B cell (primary cell): ENCODE measurements around the gene TAF1. TPM values are rescaled to one million over a fixed set of nuclear protein-coding genes. Genes with fewer than 3 reads are reported as not detected.

Experiments used
- ATAC-seq: fragments of 200-7000 bp; cut with Tn5 transposase; one replicate; pipeline ENCODE4 v1.10.0; 2021; ENCODE audit warnings: low read depth, mild to moderate bottlenecking, moderate number of reproducible peaks, moderate library complexity
- CTCF ChIA-PET: fragments of 350-600 bp; sonication (Branson Sonifier 250); formaldehyde crosslinking; loops from one replicate; lab custom pipeline; 2021; ENCODE audit warnings: antibody characterized with exemption, inconsistent platforms; lab: Charles Lee
- POLR2A ChIA-PET: fragments of 350-600 bp; sonication (Branson Sonifier 250); formaldehyde crosslinking; loops from one replicate; lab custom pipeline; 2021; ENCODE audit warnings: antibody characterized with exemption; lab: Charles Lee
- DNase-seq: peaks from one replicate; pipeline ENCODE4 v3.0.0; 2013
- H2AFZ ChIP-seq: 2 replicates; pipeline ENCODE4 v1.6.1; 2012; ENCODE audit warnings: mild to moderate bottlenecking, low read depth, low read length; ENCODE audit not compliant: insufficient read depth, poor library complexity, severe bottlenecking
- H3K27ac ChIP-seq, 2 donors: 1 replicate in 1 of 2; 2 replicates in 1 of 2; pipeline ENCODE4 v1.5.1; 2012 to 2013; ENCODE audit warnings: low read length in 2 of 2, mild to moderate bottlenecking in 2 of 2, moderate library complexity in 1 of 2
- H3K27me3 ChIP-seq, 4 experiments: fragments of 200-600 bp in 1 of 4; sonication (generic) in 1 of 4; replicated peaks in 1 of 4; 1 replicate in 2 of 4; 2 replicates in 2 of 4; pipeline versions ENCODE4 v1.6.1 to v1.7.0; 2013 to 2016; ENCODE audit warnings: low read length in 3 of 4, mild to moderate bottlenecking in 2 of 4, mixed read lengths in 1 of 4, moderate library complexity in 1 of 4; ENCODE audit not compliant: insufficient read depth in 4 of 4, control insufficient read depth in 3 of 4; ENCODE audit errors: control extremely low read depth in 1 of 4
- H3K36me3 ChIP-seq, 2 experiments: replicated peaks in 1 of 2; 1 replicate in 1 of 2; 2 replicates in 1 of 2; pipeline versions ENCODE4 v1.6.1 to v1.7.1; 2013; ENCODE audit warnings: low read length in 1 of 2; ENCODE audit not compliant: insufficient read depth in 2 of 2, control insufficient read depth in 1 of 2; ENCODE audit errors: control extremely low read depth in 1 of 2, extremely low read depth in 1 of 2
- H3K4me1 ChIP-seq, 2 donors: fragments of 200-600 bp in 1 of 2; sonication (generic) in 1 of 2; 1 replicate in 1 of 2; 2 replicates in 1 of 2; pipeline versions ENCODE4 v1.5.1 to v1.6.1; 2013 to 2017; ENCODE audit warnings: low read length in 2 of 2; ENCODE audit not compliant: control insufficient read depth in 2 of 2, insufficient read depth in 2 of 2
- H3K4me2 ChIP-seq: replicated peaks from 2 replicates; pipeline ENCODE3; 2012; ENCODE audit warnings: mild to moderate bottlenecking, low read depth, low read length; ENCODE audit not compliant: poor library complexity, severe bottlenecking
- H3K4me3 ChIP-seq, 5 experiments: fragments of 200-600 bp in 1 of 5; sonication (generic) in 1 of 5; 1 replicate in 3 of 5; 2 replicates in 2 of 5; pipeline versions ENCODE4 v1.5.1 to v1.7.0; 2011 to 2016; ENCODE audit warnings: low read length in 4 of 5, mild to moderate bottlenecking in 4 of 5, low read depth in 2 of 5, control low read depth in 1 of 5, moderate library complexity in 1 of 5; ENCODE audit not compliant: insufficient read depth in 1 of 5; ENCODE audit errors: control extremely low read depth in 1 of 5, extremely low read depth in 1 of 5
- H3K79me2 ChIP-seq: fragments of 200-600 bp; sonication (generic); one replicate; pipeline ENCODE4 v1.6.0; 2016; ENCODE audit warnings: low read length; ENCODE audit not compliant: control insufficient read depth, insufficient read depth
- H3K9ac ChIP-seq: fragments of 200-600 bp; sonication (generic); 2 replicates; pipeline ENCODE4 v1.6.1; 2017; ENCODE audit warnings: mild to moderate bottlenecking, low read length, moderate library complexity
- H3K9me3 ChIP-seq, 3 donors: one replicate each; pipeline versions ENCODE4 v1.6.1 to v1.7.1; 2013; ENCODE audit warnings: low read length in 2 of 3; ENCODE audit not compliant: control insufficient read depth in 2 of 3, insufficient read depth in 1 of 3; ENCODE audit errors: control extremely low read depth in 1 of 3
- H4K20me1 ChIP-seq: 2 replicates; pipeline ENCODE4 v1.6.0; 2012; ENCODE audit warnings: mild to moderate bottlenecking, low read length; ENCODE audit not compliant: insufficient read depth, control insufficient read depth, poor library complexity, severe bottlenecking
- H3K27ac Mint-ChIP-seq: one replicate; pipeline ENCODE4 v1.8.0; 2021; ENCODE audit warnings: mixed read lengths
- H3K27me3 Mint-ChIP-seq: one replicate; pipeline ENCODE4 v1.8.0; 2021; ENCODE audit warnings: mixed read lengths
- H3K4me1 Mint-ChIP-seq: one replicate; pipeline ENCODE4 v1.8.0; 2021; ENCODE audit warnings: mixed read lengths
- H3K4me3 Mint-ChIP-seq: one replicate; pipeline ENCODE4 v1.8.0; 2021; ENCODE audit warnings: mixed read lengths
- H3K9me3 Mint-ChIP-seq: one replicate; pipeline ENCODE4 v1.8.0; 2022; ENCODE audit warnings: mixed read lengths; ENCODE audit not compliant: insufficient read depth
- EZH2 ChIP-seq: IDR thresholded peaks from 2 replicates; pipeline ENCODE4 v1.6.1; 2012; ENCODE audit warnings: borderline replicate concordance, low read depth, mild to moderate bottlenecking, moderate library complexity, low read length; ENCODE audit not compliant: insufficient read depth, poor library complexity, severe bottlenecking
- WGBS: methylation state at CpG from one replicate; pipeline ENCODE4 v1.1.5; 2013; ENCODE audit warnings: missing lambda C conversion rate; ENCODE audit not compliant: insufficient coverage; 5-methylcytosine and 5-hydroxymethylcytosine counted together
- intact Hi-C: fragments of 100-400 bp; cut with micrococcal nuclease; formaldehyde crosslinking; loops from one replicate; pipeline ENCODE4 v1.10.0; 2022
- polyA plus RNA-seq: library from polyadenylated mRNA; depleted of rRNA; stranded (reverse); fragments of >200 nt; gene quantifications from 2 replicates; pipeline ENCODE4 v1.2.3, GENCODE V29; 2012
- total RNA-seq, 2 donors: library from RNA; stranded (reverse); fragments of 120-200 nt in 1 of 2; gene quantifications; 1 replicate in 1 of 2; 2 replicates in 1 of 2; pipeline versions ENCODE4 v1.2.3 to v1.2.4, GENCODE V29; 2013 to 2022
- TF ChIP-seq, protein P1 (sequence below): fragments of 200-600 bp; IDR thresholded peaks from one replicate; pipeline ENCODE4 v1.8.0; 2022; ENCODE audit warnings: antibody characterized with exemption, mild to moderate bottlenecking

TAF1 gene
- total and polyA plus RNA-seq, 2 donors (not counting 1 experiment from before 2014, with no cell fraction given): 12.2 to 97.5 TPM

GRCh38 chrX:71487814-71488213, 121.7 kb downstream of the TAF1 start:
- H3K4me1 Mint-ChIP-seq: peaks cover under 1% of the 10 kb centered on the region
- no peak overlapping the region for H3K4me3 Mint-ChIP-seq
- TF ChIP-seq EZH2: no peak
- TF ChIP-seq, protein P1, sequence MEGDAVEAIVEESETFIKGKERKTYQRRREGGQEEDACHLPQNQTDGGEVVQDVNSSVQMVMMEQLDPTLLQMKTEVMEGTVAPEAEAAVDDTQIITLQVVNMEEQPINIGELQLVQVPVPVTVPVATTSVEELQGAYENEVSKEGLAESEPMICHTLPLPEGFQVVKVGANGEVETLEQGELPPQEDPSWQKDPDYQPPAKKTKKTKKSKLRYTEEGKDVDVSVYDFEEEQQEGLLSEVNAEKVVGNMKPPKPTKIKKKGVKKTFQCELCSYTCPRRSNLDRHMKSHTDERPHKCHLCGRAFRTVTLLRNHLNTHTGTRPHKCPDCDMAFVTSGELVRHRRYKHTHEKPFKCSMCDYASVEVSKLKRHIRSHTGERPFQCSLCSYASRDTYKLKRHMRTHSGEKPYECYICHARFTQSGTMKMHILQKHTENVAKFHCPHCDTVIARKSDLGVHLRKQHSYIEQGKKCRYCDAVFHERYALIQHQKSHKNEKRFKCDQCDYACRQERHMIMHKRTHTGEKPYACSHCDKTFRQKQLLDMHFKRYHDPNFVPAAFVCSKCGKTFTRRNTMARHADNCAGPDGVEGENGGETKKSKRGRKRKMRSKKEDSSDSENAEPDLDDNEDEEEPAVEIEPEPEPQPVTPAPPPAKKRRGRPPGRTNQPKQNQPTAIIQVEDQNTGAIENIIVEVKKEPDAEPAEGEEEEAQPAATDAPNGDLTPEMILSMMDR: no peak
- Histone ChIP-seq H3K4me1 (peaks cover 0 to 4% of the 10 kb centered on the region in 2 donors), H3K9ac (no peak overlapping the region), H3K27me3 (no peaks in the 10 kb centered on the region), H3K27ac (no peak overlapping the region), H3K4me3 (no peak overlapping the region), H3K4me2 (no peak overlapping the region), H3K36me3 (no peaks in the 10 kb centered on the region), H2AFZ (no peak overlapping the region), H3K9me3 (no peaks in the 10 kb centered on the region), H3K79me2 (no peaks in the 10 kb centered on the region), H4K20me1 (no peaks in the 10 kb centered on the region)
- ChIA-PET CTCF (no interaction called here), POLR2A (no interaction called here)
- intact Hi-C loops: no loop called here
- ATAC-seq: no peak
- no peak for DNase-seq
- H3K9me3 Mint-ChIP-seq: no peaks in the 10 kb centered on the region
- H3K27ac Mint-ChIP-seq: no peak overlapping the region
- H3K27me3 Mint-ChIP-seq: no peaks in the 10 kb centered on the region

GRCh38 chrX:71489540-71489939, 123.4 kb downstream of the TAF1 start:
- Mint-ChIP-seq H3K27me3 (no peaks in the 10 kb centered on the region), H3K4me1 (no peaks in the 10 kb centered on the region), H3K4me3 (no peak overlapping the region), H3K27ac (no peak overlapping the region), H3K9me3 (no peaks in the 10 kb centered on the region)
- CTCF ChIA-PET: no interaction called here
- H3K4me3 ChIP-seq: no peak overlapping the region
- H3K27ac ChIP-seq: no peak overlapping the region
- WGBS: 100% methylated on average over 2 of the region's 5 CpGs
- H4K20me1 ChIP-seq: no peaks in the 10 kb centered on the region
- no peaks in the 10 kb centered on the region for H3K9me3 ChIP-seq
- H3K9ac ChIP-seq: no peak overlapping the region
- POLR2A ChIA-PET: no interaction called here
- intact Hi-C loops: no loop called here
- ATAC-seq (no peak), DNase-seq (no peak)
- H2AFZ ChIP-seq: no peak overlapping the region
- H3K4me2 ChIP-seq: no peak overlapping the region
- H3K36me3 ChIP-seq: no peaks in the 10 kb centered on the region
- H3K27me3 ChIP-seq: no peaks in the 10 kb centered on the region
- H3K79me2 ChIP-seq: no peaks in the 10 kb centered on the region
- TF ChIP-seq EZH2: no peak
- TF ChIP-seq, protein P1: no peak
- peaks cover 0 to 4% of the 10 kb centered on the region in 2 donors for H3K4me1 ChIP-seq
